Hepatocyte (in vitro differentiated cells): ENCODE measurements around the gene XRCC5.

Experiments
- EZH2 ChIP-seq: fragments of 200-600 bp; sonication (generic); IDR thresholded peaks from 2 replicates; pipeline ENCODE4 v1.6.1; 2016; ENCODE audit warnings: antibody characterized with exemption, mild to moderate bottlenecking, borderline replicate concordance
- EZH2phosphoT487 ChIP-seq: fragments of 200-600 bp; sonication (generic); IDR thresholded peaks from one replicate; pipeline ENCODE4 v1.6.1; 2018; ENCODE audit warnings: antibody characterized with exemption, mild to moderate bottlenecking, low read depth, moderate library complexity; ENCODE audit not compliant: unreplicated experiment, severe bottlenecking
- TF ChIP-seq, protein P1 (sequence below): fragments of 200-600 bp; sonication (generic); IDR thresholded peaks from 2 replicates; pipeline ENCODE4 v1.5.1; 2016; ENCODE audit warnings: antibody characterized with exemption, mild to moderate bottlenecking; ENCODE audit not compliant: poor library complexity

DNA sequence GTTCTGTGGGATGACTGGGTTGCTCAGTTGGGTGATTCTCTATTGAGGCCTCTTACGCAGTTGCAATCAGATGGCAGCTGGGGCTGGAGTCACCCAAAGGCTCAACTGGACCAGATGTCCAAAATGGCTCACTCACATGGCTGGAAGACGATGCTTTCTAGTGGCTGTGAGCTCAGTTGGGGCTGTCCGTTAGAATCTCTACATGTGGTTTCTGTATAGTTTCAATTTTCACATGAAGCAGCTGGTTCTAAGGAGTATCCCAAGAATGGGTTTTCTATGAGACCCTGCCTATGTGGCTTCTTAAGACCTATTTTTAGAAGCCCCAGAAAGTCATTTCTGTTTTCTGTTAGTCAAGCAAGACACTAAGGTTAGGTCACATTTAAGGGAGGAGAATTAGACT, 4.4 kb downstream of the XRCC5 start:
- TF ChIP-seq, protein P1, sequence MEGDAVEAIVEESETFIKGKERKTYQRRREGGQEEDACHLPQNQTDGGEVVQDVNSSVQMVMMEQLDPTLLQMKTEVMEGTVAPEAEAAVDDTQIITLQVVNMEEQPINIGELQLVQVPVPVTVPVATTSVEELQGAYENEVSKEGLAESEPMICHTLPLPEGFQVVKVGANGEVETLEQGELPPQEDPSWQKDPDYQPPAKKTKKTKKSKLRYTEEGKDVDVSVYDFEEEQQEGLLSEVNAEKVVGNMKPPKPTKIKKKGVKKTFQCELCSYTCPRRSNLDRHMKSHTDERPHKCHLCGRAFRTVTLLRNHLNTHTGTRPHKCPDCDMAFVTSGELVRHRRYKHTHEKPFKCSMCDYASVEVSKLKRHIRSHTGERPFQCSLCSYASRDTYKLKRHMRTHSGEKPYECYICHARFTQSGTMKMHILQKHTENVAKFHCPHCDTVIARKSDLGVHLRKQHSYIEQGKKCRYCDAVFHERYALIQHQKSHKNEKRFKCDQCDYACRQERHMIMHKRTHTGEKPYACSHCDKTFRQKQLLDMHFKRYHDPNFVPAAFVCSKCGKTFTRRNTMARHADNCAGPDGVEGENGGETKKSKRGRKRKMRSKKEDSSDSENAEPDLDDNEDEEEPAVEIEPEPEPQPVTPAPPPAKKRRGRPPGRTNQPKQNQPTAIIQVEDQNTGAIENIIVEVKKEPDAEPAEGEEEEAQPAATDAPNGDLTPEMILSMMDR, result no peak
- TF ChIP-seq EZH2phosphoT487 (no peak), EZH2 (no peak)
